Tibial nerve (tissue), 4 donors: ENCODE results near the gene TUBB1.

Experiments used
- CTCF ChIP-seq, 5 experiments: fragments of 200-600 bp in 3 of 5; fragments of 450-650 bp in 2 of 5; sonication (generic) in 3 of 5; IDR thresholded peaks; one replicate each; pipeline ENCODE4 v1.5.1; 2016 to 2019; ENCODE audit warnings: antibody characterized with exemption in 5 of 5, mild to moderate bottlenecking in 3 of 5, moderate library complexity in 2 of 5
- EP300 ChIP-seq, 2 donors: sonication (generic); formaldehyde crosslinking; IDR thresholded peaks; one replicate each; pipeline ENCODE4 v1.6.1; 2017; ENCODE audit warnings: antibody characterized with exemption in 2 of 2, mild to moderate bottlenecking in 1 of 2
- POLR2A ChIP-seq, 2 donors: fragments of 450-650 bp; IDR thresholded peaks; one replicate each; pipeline ENCODE4 v1.6.1; 2017; ENCODE audit warnings: antibody characterized with exemption in 2 of 2, mild to moderate bottlenecking in 2 of 2, moderate library complexity in 2 of 2

- TF ChIP-seq CTCF (IDR thresholded peaks at IDR 0.05) (no peak), EP300 (IDR thresholded peaks at IDR 0.05) (peak; percentile 38 to 40), POLR2A (IDR thresholded peaks at IDR 0.05) (no peak)
These were observed 11.3 kb upstream of the TUBB1 start for GRCh38 chr20:59007665-59008511.
